HG03039 (cell line): ENCODE data around the gene ARFGEF2.

Experiments used
- ATAC-seq: cut with Tn5 transposase; IDR thresholded peaks from one replicate; pipeline ENCODE4 v1.9.1; 2021; ENCODE audit warnings: mild to moderate bottlenecking, moderate library complexity; ENCODE audit not compliant: unreplicated experiment

Gene ARFGEF2

GRCh38 chr20:48898896-48899530 lies 22.5 kb upstream of the ARFGEF2 start:
- ATAC-seq: no peak

GRCh38 chr20:48899881-48900280 lies 21.6 kb upstream of the ARFGEF2 start:
- ATAC-seq: no peak

- no peak for ATAC-seq
Observed at GRCh38 chr20:48901326-48901725, 20.2 kb upstream of the ARFGEF2 start.

DNA sequence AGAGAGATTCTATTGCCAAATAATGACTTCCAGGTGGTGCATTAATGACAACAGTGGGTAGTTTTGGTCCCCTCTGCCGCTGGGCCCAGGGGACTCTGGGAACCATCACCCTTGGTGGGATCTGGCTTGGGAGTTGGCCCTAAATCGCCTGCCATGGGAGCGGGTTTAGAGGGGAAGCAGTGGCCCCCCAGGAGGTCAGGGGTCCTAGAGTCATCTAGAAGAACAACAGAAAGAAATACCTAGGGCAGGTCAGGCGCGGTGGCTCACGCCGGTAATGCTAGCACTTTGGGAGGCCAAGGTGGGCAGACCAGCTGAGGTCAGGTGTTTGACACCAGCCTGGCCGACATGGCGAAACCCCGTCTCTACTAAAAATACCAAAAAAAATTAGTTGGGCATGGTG lies 17.8 kb upstream of the ARFGEF2 start:
- ATAC-seq: no peak

DNA sequence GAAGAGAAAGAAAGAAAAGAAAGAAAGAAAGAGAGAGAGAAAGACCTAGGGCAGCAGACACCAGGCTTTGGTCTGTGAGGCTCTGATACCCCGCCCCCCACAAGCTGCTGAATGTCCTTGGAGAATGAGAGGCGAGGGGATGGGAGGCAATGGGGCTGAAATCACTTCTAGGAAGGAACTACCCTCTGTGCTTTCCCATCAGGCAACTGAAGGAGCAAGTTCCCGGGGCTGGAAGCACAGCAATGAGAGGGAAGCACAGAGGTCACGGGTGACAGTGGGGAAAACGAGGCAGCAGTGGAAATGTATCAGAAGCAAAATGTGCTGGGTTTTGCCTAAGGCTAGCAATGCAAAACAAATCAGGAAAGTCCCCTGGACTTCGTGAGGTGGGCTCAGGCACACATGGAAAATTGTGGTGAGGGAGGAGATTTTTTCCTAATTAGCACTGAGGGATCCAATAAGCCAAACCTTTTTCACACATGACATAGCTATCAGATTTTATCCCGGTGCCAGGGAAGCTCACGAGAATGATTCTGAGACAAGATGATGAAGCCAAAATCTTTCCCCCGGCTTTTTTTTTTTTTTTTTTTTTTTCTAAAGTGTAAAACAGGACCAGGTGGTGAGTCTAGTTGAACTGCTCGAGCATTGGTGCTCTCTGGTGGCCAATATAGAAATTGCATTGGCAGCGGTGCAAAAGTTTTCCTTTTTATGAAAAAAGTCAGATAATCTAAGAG lies 16.8 kb upstream of the ARFGEF2 start:
- ATAC-seq: no peak

DNA sequence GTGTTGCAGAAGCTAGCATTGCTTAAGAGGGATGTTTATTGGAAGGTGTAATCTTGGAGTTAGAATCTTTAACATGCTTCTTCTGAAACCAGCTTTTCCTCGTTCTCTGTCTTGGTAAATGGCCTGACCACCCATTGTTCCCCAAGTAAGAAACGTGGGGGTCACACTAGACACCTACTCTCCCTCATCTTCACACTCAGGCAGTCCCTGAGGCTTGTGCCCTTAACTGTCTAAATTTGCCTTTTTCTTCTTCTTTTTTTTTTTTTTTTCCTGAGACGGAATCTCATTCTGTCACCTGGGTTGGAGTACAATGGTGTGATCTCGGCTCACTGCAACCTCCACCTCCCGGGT lies 16.2 kb upstream of the ARFGEF2 start:
- ATAC-seq: no peak

GRCh38 chr20:48906221-48906877 lies 15.2 kb upstream of the ARFGEF2 start:
- ATAC-seq: no peak

DNA sequence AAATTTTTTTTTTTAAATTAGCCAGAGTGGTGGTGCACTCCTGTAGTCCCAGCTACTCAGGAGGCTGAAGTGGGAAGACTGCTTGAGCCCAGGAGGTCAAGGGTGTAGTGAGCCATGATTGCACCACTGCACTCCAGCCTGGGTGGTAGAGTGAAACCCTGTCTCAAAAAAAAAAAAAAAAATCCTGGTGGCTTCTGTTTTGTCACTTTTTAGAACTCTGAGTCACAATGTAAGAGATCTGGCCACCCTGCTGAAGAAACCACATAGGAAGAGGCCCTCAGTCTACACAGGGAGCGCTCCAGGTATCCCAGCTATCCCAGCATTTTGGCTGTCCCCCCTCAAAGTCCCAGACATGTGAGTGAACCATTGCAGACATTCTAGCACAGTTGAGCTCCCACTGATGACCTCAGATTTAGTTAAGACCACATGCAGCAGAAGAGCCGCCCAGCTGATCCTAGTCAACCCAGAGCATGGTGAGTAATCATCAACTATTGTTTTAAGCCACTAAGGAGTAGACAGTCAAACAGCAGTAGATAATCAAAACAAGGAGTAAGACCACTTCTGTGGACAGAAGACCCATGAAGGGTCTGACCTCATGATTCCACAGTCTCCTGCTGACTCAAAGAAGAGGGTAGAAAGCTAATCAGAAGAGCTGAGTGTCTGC lies 12.7 kb upstream of the ARFGEF2 start:
- ATAC-seq: no peak

- ATAC-seq: no peak
Observed at GRCh38 chr20:48909910-48910309, 11.6 kb upstream of the ARFGEF2 start.

DNA sequence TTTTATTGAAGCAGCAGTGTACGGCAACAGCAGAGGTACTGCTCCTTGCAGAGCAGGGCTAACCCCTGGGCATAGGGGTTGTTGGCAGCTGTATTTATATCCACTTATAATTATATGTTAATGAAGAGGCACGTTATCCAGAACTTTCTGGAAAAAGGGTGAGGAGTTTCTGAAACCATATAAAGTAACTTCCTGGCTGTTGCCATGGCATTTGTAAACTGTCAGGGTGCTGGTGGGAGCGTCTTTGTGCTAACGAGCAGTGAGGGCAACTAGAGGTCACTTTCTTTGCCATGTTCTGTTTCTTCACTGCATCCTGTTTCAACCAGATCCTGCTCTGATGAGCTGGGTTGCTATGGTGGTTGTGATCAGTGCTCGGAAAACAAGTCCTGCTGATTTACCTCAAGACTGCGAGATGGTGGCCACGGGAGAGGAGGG lies 11.1 kb upstream of the ARFGEF2 start:
- no peak for ATAC-seq

- peak; percentile 73 for ATAC-seq
Observed at GRCh38 chr20:48912065-48912464, 9.4 kb upstream of the ARFGEF2 start.

DNA sequence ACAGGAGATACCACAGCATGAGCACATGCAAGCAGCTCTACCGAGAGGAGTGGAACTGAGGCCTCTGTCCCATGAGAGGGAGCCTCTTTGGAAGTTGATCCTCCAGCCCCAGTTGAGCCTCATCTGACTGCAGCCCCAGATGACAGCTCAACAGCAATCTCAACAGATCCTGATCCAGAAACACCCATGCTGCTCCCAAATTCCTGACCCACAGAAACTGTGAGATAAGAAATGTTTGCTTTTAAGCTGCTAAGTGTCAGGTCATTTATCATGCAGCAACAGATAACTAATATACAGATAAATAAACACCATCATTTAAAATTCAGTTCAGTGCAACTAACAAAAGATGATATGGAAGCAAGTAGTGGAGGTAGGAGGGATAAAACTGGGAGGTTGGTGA lies 4.8 kb upstream of the ARFGEF2 start:
- ATAC-seq: no peak

GRCh38 chr20:48919336-48919881 lies 2.1 kb upstream of the ARFGEF2 start:
- no peak for ATAC-seq

DNA sequence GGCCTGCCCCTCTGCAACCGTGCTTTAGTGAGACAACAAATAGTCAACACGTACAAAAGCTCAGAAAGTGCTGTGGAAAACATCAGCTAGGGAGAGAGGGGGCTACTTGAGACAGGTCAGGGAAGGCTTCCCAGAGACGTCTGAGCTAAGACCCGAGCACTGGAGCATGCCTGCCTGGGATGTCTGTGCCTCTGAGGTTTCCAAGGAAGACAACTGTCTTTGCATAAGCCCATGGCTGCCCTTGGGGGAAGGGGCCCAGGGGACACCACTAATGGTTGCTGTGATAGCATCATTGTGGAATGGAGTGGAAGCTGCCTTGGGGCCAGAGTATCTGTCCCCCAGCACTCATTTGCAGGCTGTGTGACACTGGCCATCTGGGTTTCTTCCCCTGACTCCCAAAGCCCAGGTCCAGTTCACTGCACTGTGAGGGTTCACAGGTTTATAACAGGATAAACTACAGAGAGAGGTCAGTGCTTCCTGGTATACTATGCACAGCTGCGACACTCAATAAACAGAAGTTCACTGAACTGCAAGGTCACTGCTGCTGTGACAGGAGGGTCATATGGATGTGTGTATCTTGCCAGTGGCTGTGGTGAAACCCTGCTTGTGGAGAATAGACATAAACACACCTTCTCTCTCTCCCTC lies 1.5 kb upstream of the ARFGEF2 start:
- no peak for ATAC-seq

GRCh38 chr20:48920527-48921167 lies 864 bp upstream of the ARFGEF2 start:
- no peak for ATAC-seq

- ATAC-seq: peak; percentile 30
Observed at GRCh38 chr20:48921883-48922820, 641 bp downstream of the ARFGEF2 start.

DNA sequence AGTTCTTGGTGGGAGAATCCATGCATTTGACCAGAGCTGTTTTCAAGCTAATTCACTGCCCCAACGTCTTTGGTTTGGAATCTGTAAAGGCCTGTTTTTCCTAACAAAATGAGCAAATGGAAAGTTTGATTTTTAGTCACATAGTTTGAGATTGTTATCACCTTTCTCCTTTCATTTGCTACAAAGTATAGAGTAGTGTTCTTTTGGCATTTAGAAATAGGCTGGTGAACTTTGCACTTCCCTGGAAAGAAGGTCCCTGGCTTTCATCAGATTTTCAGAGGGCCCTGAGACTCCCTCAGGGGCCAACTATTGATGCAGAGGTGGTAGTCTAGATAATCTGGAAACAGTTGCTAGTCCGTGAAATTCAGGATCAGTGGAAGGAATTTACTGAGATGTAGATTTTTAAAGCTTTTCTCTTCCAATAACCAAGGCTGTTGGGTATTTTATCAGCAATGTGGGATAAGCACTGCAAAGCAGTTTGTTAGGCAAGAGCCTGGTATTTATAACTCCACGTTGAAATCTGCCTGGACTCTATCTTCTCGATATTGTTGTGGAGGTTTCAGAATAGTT lies 1.7 kb downstream of the ARFGEF2 start:
- ATAC-seq: no peak

DNA sequence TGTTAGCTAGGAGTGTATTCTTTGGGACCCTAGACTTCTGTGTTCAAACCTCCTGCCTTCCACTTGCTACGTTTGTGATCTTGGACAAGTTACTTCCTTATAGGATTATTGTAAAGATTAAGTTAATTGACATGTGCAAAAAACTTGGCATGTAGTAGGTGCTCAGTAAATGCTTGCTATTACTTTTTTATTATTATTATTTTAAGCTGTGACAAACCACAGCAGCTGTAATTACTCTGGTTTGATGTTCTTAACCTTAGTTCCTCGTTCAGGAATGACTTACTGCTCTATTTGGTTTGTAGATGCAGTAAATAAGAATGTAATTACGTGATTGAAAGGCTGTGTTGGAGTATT lies 3.2 kb downstream of the ARFGEF2 start:
- ATAC-seq: no peak

DNA sequence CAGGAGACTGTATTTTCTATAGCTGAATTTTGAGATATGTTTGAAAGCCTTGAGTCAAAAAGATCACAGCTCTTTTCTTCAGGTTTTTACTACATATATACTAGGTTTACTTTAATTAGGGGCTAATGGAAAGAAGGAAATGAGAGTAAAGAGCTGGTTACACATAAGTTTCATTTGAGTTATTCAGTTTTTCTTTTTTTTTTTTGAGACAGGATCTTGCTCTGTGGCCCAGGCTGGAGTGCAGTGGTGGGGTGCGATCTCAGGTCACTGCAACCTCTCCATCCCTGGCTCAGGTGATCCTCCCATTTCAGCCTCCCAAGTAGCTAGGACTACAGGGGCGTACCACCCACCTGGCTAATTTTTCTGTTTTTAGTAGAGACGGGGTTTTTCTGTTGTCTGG lies 4.8 kb downstream of the ARFGEF2 start:
- no peak for ATAC-seq
